Neural cell (in vitro differentiated cells): ENCODE results near the gene ACTMAP.

ENCODE experiments used
- EP300 ChIP-seq: fragments of 450-650 bp; conservative IDR thresholded peaks from 2 replicates; pipeline ENCODE4 v1.6.1; 2014; ENCODE audit warnings: antibody characterized with exemption, mild to moderate bottlenecking, moderate library complexity; ENCODE audit not compliant: poor library complexity, severe bottlenecking
- MXI1 ChIP-seq: fragments of 450-650 bp; conservative IDR thresholded peaks from 2 replicates; pipeline ENCODE4 v1.6.1; 2014; ENCODE audit warnings: antibody characterized with exemption, mild to moderate bottlenecking; ENCODE audit not compliant: poor library complexity, severe bottlenecking
- POLR2AphosphoS5 ChIP-seq: IDR thresholded peaks from 2 replicates; pipeline ENCODE4 v1.6.1; 2012
- RAD21 ChIP-seq: fragments of 450-650 bp; conservative IDR thresholded peaks from 2 replicates; pipeline ENCODE4 v1.6.1; 2014; ENCODE audit warnings: antibody characterized with exemption, mild to moderate bottlenecking, moderate library complexity
- SMC3 ChIP-seq: fragments of 450-650 bp; conservative IDR thresholded peaks from 2 replicates; pipeline ENCODE4 v1.6.1; 2014; ENCODE audit warnings: antibody characterized with exemption, mild to moderate bottlenecking, moderate library complexity; ENCODE audit not compliant: poor library complexity
- TF ChIP-seq, protein P1 (sequence below): fragments of 450-650 bp; IDR thresholded peaks from 2 replicates; pipeline ENCODE4 v1.5.1; 2014; ENCODE audit warnings: antibody characterized with exemption, mild to moderate bottlenecking, moderate library complexity; ENCODE audit not compliant: poor library complexity, severe bottlenecking

- TF ChIP-seq, protein P1, sequence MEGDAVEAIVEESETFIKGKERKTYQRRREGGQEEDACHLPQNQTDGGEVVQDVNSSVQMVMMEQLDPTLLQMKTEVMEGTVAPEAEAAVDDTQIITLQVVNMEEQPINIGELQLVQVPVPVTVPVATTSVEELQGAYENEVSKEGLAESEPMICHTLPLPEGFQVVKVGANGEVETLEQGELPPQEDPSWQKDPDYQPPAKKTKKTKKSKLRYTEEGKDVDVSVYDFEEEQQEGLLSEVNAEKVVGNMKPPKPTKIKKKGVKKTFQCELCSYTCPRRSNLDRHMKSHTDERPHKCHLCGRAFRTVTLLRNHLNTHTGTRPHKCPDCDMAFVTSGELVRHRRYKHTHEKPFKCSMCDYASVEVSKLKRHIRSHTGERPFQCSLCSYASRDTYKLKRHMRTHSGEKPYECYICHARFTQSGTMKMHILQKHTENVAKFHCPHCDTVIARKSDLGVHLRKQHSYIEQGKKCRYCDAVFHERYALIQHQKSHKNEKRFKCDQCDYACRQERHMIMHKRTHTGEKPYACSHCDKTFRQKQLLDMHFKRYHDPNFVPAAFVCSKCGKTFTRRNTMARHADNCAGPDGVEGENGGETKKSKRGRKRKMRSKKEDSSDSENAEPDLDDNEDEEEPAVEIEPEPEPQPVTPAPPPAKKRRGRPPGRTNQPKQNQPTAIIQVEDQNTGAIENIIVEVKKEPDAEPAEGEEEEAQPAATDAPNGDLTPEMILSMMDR, result no peak
- no peak for TF ChIP-seq MXI1
- no peak for TF ChIP-seq RAD21
- no peak for TF ChIP-seq POLR2AphosphoS5
- TF ChIP-seq EP300, result no peak
- no peak for TF ChIP-seq SMC3
Measured at GRCh38 chr19:40723661-40724254, 26.5 kb downstream of the ACTMAP start.
